Renal cortex interstitium (tissue), 11 donors: ENCODE results near the gene FHAD1. TPM values are rescaled to one million over a fixed set of nuclear protein-coding genes. Genes with fewer than 3 reads are reported as not detected.

Experiments used
- DNase-seq, 11 donors: peaks; one replicate each; pipeline ENCODE4 v3.0.0-alpha.2; 2013; ENCODE audit warnings: low read depth in 9 of 11, low spot score in 4 of 11; ENCODE audit errors: extremely low read depth in 1 of 11
- polyA plus RNA-seq, 3 donors: library from polyadenylated mRNA; unstranded; fragments of 120-200 nt; gene quantifications; one replicate each; pipeline ENCODE4 v1.2.1, GENCODE V29; 2013; ENCODE audit not compliant: insufficient read length in 3 of 3

The FHAD1 gene
- polyA plus RNA-seq, 3 donors = 3.3 to 6.5 (median 3.5) TPM

- DNase-seq = no peak
Measured at GRCh38 chr1:15350151-15350550, 103.1 kb downstream of the FHAD1 start.

DNA sequence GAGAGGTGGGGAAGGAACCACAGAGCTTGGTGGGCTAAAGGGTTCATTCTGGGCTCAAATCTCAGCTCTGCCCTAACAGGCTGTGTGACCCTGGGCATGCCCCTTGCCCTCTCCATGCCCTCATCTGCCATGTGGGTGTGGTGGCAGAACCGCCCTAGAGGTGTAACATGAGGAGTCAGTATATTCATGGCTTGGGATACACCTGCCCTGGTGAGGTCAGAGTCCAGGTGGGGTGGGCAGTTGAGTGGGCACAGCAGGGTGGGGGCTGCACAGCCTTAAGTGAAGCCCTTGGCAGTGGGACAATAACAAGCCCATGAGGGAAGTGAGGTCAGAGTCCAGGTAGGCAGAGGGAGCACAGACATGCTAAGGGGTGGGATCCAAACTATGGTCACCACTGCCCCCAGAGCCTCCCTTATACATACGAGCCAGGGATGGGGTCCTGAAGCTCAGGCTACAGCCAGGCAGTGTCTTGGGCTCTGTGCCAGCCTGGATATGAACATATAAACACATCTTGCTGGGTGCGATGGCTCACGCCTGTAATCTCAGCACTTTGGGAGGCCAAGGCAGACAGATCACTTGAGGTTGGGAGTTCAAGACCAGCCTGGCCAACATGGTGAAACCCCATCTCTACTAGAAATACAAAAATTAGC is 103.7 kb downstream of the FHAD1 start:
- DNase-seq = no peak

- DNase-seq = no peak
Measured at GRCh38 chr1:15351310-15351709, 104.3 kb downstream of the FHAD1 start.

DNA sequence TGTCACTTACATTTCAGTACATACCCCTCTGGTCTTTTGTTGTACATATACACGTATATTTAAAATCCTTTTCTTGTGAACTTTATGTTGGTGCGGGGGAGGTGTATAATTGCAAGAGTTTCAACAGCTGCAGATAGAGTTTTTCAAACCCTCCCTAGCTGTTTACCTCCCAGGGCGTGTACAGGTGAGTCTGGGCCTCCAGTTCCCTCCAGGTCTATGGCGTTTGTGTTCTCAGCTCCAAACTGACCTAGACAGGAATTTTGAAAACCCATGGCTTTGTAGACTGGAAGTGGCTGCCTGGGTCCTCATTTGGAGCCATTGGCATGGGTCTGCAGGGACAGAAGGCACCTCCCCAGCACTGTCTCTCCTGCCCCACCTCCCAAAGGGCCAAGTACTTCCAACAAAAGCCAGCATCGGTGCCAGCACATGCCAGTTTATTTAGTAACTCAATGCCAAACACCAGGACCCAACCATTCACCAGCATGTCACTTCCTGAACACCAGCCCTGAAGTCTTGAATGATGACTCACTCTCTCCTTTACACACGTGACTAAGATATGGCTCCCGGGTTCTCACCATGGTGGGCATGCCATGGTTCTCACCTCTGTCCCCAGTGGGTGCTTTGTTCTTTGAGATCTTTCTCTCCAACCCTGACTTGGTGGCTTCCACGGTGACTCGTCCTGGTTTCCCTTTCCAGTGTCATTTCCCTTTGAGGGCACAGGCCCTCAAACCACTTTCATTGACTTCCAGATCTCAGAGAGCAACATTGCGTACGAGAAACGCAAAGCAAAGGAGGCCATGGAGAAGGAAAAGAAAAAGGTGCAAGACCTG is 105.3 kb downstream of the FHAD1 start:
- no peak for DNase-seq

- DNase-seq = no peak
Measured at GRCh38 chr1:15353839-15354579, 107.0 kb downstream of the FHAD1 start.

DNA sequence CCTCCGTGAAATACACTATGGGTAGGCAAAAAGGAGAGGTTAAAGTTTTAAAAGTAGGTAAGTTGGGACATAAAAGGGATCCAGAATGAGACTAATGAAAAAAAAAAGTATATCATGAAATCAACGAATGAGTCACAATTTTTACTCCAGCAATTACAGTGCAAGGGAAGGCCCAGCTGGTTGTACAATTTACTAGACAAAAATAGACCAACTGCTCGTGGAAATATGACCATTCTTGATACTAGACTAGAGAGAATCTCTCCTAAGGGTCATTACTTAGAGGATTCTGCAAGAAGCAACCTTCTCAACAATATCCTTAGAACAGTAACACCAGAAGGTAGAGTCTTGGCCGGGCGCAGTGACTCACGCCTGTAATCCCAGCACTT is 107.5 kb downstream of the FHAD1 start:
- no peak for DNase-seq

DNA sequence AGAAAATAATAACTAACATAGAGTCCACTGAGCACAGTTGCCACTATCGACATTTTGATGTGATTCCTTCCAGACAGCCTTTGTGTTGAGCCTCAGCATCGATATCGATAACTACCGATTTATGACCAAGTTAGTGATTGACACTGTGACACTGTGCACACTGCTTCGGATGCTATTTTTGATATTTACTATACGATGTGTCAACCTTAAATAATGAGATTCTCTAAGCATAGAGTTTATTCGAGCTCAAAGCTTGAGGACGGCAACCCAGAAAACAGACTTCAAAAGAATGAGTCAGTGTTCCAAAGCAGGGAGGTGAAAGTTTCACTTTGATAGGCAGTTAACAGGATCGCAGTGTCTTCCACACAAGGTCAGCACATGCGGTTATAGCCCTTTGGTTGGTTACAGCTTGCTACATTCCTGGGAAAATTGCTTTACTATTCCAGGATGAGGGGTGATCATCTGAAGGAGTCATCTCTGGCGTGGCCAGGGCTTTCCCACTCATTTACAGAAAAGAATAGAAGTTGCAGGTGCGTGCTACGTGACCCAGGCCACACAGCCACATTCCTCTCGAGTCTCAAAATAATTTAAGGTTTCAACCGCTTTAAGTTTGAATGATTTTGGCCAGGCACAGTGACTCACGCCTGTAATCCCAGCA is 109.1 kb downstream of the FHAD1 start:
- no peak for DNase-seq

DNA sequence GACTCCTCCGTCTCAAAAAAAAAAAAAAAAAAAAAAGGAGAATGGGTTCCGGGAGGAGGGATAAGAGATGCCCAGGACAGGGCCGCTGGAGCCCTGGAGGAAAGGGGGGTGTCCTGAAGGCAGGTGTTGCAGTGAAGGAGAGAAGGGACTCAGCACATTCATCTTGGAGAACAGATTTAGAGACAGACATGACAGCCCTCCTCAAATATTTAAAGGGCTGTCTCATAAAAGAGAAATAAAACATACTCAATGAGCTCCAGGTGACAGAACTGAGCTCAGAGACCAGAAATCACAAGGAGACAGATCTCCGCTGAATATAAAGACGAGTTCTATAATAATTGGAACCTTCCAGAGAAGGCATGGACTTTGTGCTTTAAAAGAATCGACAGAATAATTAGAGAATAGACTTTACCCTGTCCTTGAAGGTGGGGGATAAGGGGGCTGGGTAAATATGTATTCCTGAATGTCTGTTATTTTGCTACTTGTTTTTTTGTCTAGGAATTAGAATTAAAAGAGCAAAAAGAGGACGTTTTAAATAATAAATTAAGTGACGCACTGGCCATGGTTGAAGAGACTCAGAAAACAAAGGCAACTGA is 110.7 kb downstream of the FHAD1 start:
- no peak for DNase-seq

GRCh38 chr1:15358565-15359133 is 111.6 kb downstream of the FHAD1 start:
- no peak for DNase-seq

DNA sequence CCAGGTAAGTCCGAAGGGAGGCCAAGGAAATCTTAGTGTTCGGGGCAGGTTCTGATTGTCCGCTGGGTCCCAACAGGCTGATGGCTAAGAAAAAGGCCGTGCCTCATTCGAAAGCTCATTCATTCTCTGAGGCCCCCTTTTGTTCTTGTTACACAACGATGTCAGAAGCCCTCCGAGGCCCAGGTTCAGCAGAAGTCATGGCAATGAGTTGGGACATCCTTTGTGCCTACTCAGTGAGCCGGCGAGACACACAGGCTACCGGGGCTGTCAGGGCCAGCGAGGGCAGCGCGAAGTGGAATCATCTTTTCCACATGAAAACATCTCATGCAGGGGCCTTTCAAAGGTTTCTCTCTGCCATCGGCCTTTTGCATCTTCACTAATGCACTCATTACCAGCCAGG is 113.7 kb downstream of the FHAD1 start:
- no peak for DNase-seq

DNA sequence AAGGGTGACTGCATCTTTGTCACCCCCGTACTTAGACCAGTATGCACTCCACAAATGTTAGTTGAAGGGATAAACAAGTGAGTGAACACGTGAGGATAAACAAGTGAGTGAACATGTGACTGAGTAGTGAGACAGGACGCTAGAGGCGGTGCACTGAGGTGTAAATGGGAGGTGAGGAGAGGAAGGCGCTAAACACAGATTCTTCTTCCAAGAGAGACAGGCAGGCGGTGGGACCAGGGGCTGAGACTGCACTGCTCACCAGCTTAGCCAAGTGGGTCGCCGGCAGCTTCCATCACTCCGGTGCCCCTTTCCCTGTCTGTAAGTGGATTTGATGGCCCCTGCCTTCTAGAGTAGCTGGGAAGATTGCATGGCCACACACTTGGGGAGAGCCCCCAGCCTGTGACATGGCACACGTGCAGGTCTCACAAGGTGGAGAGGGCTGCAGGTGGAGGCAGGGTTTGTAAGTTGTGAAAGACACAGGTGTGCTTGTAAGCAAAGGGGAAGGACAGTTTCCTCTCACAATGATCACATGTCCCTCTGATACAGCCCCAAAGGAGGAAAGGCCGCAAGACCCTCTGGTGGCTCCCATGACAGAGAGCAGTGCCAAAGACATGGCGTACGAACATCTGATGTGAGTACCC is 115.2 kb downstream of the FHAD1 start:
- no peak for DNase-seq

DNA sequence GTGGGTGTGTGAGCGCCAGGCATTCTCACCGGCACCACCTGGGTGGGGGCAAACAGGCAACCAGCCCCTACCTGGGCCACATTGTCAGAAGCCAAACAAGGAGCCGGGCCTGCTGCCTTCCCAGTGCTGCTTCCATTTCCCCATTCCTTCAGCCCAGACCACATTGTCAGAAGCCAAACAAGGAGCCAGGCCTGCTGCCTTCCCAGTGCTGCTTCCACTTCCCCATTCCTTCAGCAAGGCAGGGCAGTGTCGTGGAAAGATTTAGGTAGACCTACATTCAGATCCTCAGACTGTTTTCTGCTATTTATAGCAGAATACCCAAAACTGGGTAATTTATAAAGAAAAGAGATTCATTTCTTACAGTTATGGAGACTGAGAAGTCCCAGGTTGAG is 115.7 kb downstream of the FHAD1 start:
- no peak for DNase-seq

GRCh38 chr1:15364740-15365139 is 117.7 kb downstream of the FHAD1 start:
- no peak for DNase-seq

DNA sequence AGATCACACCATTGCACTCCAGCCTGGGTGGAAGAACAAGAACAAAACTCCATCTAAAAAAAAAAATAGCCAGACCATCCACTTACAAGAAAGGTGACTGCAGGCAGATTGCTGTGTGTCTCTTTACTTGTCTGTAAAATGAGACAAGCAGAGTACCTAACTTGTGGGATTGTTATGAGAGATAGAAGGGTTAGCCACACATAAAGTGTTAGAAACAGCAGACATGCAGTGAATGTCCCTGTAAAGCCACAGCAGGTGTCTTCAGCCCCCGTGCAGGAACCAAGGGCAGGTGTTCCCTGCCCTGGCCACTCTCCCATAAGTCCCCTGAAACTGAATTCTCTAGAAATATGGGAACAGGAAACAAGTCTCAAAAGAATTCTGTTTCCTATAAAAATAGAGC is 121.9 kb downstream of the FHAD1 start:
- no peak for DNase-seq

DNA sequence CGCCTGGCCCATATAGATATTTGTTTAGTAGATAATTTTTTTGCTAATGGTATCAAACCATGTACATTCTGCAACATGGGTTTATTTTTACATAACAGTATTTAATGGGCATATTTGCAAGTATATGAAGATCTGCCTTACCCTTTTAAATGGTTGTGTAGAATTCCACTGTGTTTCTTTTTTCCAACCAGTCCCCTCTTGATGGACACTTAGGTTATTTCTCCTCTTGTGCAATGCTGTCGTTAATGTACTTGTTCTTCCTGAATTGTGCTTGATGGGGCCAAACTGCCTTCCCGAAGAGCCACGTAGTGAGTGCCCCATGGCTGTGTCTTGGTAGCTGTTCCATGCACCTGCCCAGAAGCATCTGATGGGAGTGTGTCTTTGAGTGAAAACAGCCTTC is 123.2 kb downstream of the FHAD1 start:
- no peak for DNase-seq

DNA sequence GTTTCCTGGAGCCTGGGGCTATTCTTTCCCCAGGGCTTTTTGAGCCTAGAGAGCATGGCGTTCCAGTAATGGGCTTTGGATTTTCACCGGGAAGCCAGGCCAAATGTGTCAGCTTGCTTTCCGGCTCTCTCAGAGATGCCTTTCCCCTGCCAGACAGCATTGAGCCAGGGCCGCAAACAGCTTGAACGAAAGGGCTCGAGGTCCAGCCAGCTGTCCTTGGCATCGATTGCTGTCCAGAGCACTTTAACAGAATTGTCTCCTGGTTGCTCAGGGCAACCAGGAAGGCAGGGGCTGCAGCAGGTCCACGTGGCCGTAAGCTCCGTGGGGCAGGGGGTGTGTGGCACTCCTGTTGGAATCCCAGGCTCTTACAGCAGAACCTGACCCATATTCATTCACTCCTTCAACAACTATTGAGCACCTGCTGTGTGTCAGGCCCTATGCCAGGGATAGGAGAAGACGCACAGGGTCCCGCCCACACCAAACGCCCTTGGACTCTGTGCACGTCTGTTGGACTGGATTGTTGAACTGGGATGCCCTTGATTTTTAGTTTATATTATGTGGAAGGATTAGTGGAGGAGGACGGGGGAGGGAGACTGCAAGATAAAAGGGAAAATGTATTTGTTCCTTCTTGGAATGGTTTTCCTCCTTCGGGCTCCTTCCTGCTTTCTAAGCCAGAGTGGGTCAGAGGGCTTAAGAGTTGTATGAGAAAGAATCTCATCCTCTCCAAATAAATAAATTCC is 123.9 kb downstream of the FHAD1 start:
- DNase-seq = no peak

DNA sequence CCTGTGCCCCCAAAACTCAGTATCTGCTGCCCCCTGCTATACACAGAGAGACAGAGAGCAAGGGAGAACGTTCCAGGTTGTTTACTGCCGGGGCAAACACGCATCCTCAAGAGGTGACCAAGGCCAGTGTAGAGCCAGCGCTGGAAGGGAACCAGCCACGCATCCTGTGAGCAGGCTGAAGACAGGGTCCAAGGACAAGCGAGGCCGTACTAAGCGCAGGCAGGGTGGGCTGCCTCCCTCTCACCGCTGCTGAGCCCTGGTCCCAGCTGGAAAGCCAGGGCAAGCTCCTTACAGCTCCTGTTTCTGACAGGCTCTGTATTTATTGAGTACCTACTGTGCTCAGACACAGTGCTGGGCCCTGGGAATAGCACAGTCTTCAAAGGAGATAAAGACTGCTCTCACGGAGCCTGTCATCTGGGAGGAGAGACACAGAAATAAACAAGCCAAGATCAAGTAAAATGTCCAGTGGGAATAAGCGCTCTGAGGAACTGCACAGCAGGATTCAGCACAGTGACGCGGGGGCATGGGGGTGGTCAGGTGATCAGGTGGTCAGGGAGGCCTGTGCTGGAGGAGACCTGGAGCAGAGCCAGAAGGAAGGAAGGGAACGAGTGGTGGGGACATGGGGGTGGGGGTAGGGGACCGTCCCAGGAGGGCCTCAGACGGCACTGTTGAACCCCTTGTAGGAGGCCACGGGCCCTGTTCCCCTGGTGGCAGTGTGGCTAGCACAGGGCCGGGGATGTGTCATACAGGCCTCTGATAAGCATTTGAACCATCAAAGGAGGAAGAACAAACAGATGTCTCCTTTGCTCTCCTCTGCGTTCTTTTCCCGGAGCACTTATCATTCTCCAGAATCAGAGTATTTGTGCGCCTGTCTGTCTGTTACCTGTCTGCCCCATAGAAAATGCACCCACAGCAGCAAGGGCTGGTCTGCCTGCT is 124.9 kb downstream of the FHAD1 start:
- no peak for DNase-seq
